Neuronal stem cell (in vitro differentiated cells): ENCODE measurements around the gene KIAA0825.

Experiments used
- DNase-seq: peaks from one replicate; pipeline ENCODE4 v3.0.0-alpha.2; 2013; ENCODE audit warnings: low spot score
- H2AFZ ChIP-seq: one replicate; pipeline ENCODE4 v1.6.1; 2013; ENCODE audit warnings: mild to moderate bottlenecking, low read length, inconsistent platforms
- H2AK5ac ChIP-seq: 2 replicates; pipeline ENCODE4 v1.6.1; 2013; ENCODE audit warnings: low read depth, mild to moderate bottlenecking, inconsistent platforms, low read length, moderate library complexity, mixed read lengths
- H2BK120ac ChIP-seq: 2 replicates; pipeline ENCODE4 v1.6.1; 2013; ENCODE audit warnings: low read depth, mild to moderate bottlenecking, inconsistent platforms, low read length, moderate library complexity, mixed read lengths
- H2BK12ac ChIP-seq: one replicate; pipeline ENCODE4 v1.6.1; 2013; ENCODE audit warnings: low read length, inconsistent platforms
- H2BK15ac ChIP-seq: 2 replicates; pipeline ENCODE4 v1.6.1; 2013; ENCODE audit warnings: mild to moderate bottlenecking, low read length, inconsistent platforms, mixed read lengths
- H2BK5ac ChIP-seq: one replicate; pipeline ENCODE4 v1.6.1; 2013; ENCODE audit warnings: inconsistent platforms, mild to moderate bottlenecking, low read length, moderate library complexity
- H3K14ac ChIP-seq: one replicate; pipeline ENCODE4 v1.6.1; 2013; ENCODE audit warnings: low read length, inconsistent platforms
- H3K18ac ChIP-seq: 2 replicates; pipeline ENCODE4 v1.6.1; 2013; ENCODE audit warnings: low read length, inconsistent platforms
- H3K23ac ChIP-seq: 2 replicates; pipeline ENCODE4 v1.6.1; 2013; ENCODE audit warnings: low read depth, mild to moderate bottlenecking, mixed read lengths, low read length, inconsistent platforms; ENCODE audit not compliant: poor library complexity
- H3K27ac ChIP-seq: replicated peaks from 3 replicates; pipeline ENCODE4 v1.5.1; 2013; ENCODE audit warnings: low read length, inconsistent platforms
- H3K27me3 ChIP-seq, 3 experiments: 2 replicates each; pipeline ENCODE4 v1.6.1; 2013; ENCODE audit warnings: low read length in 3 of 3, mild to moderate bottlenecking in 2 of 3, inconsistent platforms in 1 of 3, low read depth in 1 of 3, mixed read lengths in 1 of 3, moderate library complexity in 1 of 3; ENCODE audit not compliant: control insufficient read depth in 3 of 3, insufficient read depth in 3 of 3
- H3K36me3 ChIP-seq, 2 donors: replicated peaks in 1 of 2; 2 replicates each; pipeline ENCODE4 v1.6.1; 2013; ENCODE audit warnings: low read length in 2 of 2; ENCODE audit not compliant: control insufficient read depth in 2 of 2, insufficient read depth in 2 of 2
- H3K4ac ChIP-seq: 2 replicates; pipeline ENCODE4 v1.6.1; 2013; ENCODE audit warnings: inconsistent platforms, mild to moderate bottlenecking, low read length, moderate library complexity
- H3K4me1 ChIP-seq, 2 donors: 1 replicate in 1 of 2; 2 replicates in 1 of 2; pipeline ENCODE4 v1.6.1; 2013; ENCODE audit warnings: low read length in 2 of 2, low read depth in 1 of 2; ENCODE audit not compliant: control insufficient read depth in 2 of 2, insufficient read depth in 1 of 2
- H3K4me2 ChIP-seq: one replicate; pipeline ENCODE4 v1.6.1; 2013; ENCODE audit warnings: mild to moderate bottlenecking, low read length, inconsistent platforms; ENCODE audit not compliant: insufficient read depth, poor library complexity, severe bottlenecking
- H3K4me3 ChIP-seq, 2 donors: 2 replicates each; pipeline ENCODE4 v1.5.1; 2013; ENCODE audit warnings: low read length in 2 of 2, mild to moderate bottlenecking in 2 of 2, inconsistent platforms in 1 of 2, moderate library complexity in 1 of 2
- H3K79me1 ChIP-seq: one replicate; pipeline ENCODE4 v1.6.1; 2013; ENCODE audit warnings: low read depth, mild to moderate bottlenecking, inconsistent platforms, low read length, moderate library complexity
- H3K9ac ChIP-seq: one replicate; pipeline ENCODE4 v1.6.1; 2013; ENCODE audit warnings: mild to moderate bottlenecking, low read depth, low read length, inconsistent platforms; ENCODE audit not compliant: poor library complexity
- H3K9me3 ChIP-seq, 2 donors: replicated peaks in 1 of 2; 2 replicates each; pipeline versions ENCODE3 to v1.6.1; 2013; ENCODE audit warnings: low read length in 2 of 2, mild to moderate bottlenecking in 2 of 2, inconsistent platforms in 1 of 2, low read depth in 1 of 2, mixed read lengths in 1 of 2, moderate library complexity in 1 of 2; ENCODE audit not compliant: control insufficient read depth in 2 of 2, insufficient read depth in 1 of 2
- H4K8ac ChIP-seq: one replicate; pipeline ENCODE4 v1.6.1; 2013; ENCODE audit warnings: low read depth, mild to moderate bottlenecking, inconsistent platforms, low read length, moderate library complexity
- H4K91ac ChIP-seq: one replicate; pipeline ENCODE4 v1.6.1; 2013; ENCODE audit warnings: low read length, low read depth, mild to moderate bottlenecking, inconsistent platforms; ENCODE audit not compliant: poor library complexity
- WGBS, 2 donors: extraction: QIAGEN DNeasy Blood & Tissue Kit; methylation state at CpG; one replicate each; pipeline ENCODE4 v1.1.7; 2013; ENCODE audit warnings: missing lambda C conversion rate in 2 of 2, mixed read lengths in 1 of 2; ENCODE audit not compliant: insufficient read length in 2 of 2, insufficient replicate concordance in 1 of 2; ENCODE audit errors: extremely low coverage in 2 of 2; 5-methylcytosine and 5-hydroxymethylcytosine counted together

Gene KIAA0825

GRCh38 chr5:94467954-94468930, 150.2 kb downstream of the KIAA0825 start:
- H3K36me3 ChIP-seq: no peaks in the 10 kb centered on the region
- no peaks in the 10 kb centered on the region for H3K9me3 ChIP-seq
- no peak overlapping the region for H2BK5ac ChIP-seq
- H3K79me1 ChIP-seq: no peaks in the 10 kb centered on the region
- H3K9ac ChIP-seq: no peak overlapping the region
- H4K8ac ChIP-seq: no peak overlapping the region
- H3K27me3 ChIP-seq: no peaks in the 10 kb centered on the region
- no peak overlapping the region for H2AFZ ChIP-seq
- no peak overlapping the region for H3K4me2 ChIP-seq
- H3K27ac ChIP-seq: no peak overlapping the region
- no peak overlapping the region for H2BK12ac ChIP-seq
- no peak for DNase-seq
- H3K18ac ChIP-seq: no peak overlapping the region
- no peak overlapping the region for H4K91ac ChIP-seq
- no peak overlapping the region for H2BK120ac ChIP-seq
- H3K4ac ChIP-seq: no peak overlapping the region
- H2BK15ac ChIP-seq: no peak overlapping the region
- peaks cover 0 to 3% of the 10 kb centered on the region in 2 donors for H3K4me1 ChIP-seq
- no CpG with 5 or more reads among the region's 5 CpGs for WGBS, 2 donors
- no peak overlapping the region for H3K14ac ChIP-seq
- H3K23ac ChIP-seq: no peak overlapping the region
- no peak overlapping the region for H3K4me3 ChIP-seq
- H2AK5ac ChIP-seq: no peak overlapping the region

- Histone ChIP-seq H3K18ac (no peak overlapping the region), H2BK15ac (no peak overlapping the region), H3K23ac (no peak overlapping the region), H3K9me3 (no peaks in the 10 kb centered on the region), H3K27ac (no peak overlapping the region), H3K14ac (no peak overlapping the region), H2BK120ac (no peak overlapping the region), H2BK5ac (no peak overlapping the region), H4K91ac (no peak overlapping the region), H3K4ac (no peak overlapping the region), H4K8ac (no peak overlapping the region), H3K27me3 (no peaks in the 10 kb centered on the region), H3K79me1 (no peaks in the 10 kb centered on the region), H2AFZ (no peak overlapping the region), H2BK12ac (no peak overlapping the region), H3K9ac (no peak overlapping the region), H3K4me2 (no peak overlapping the region), H3K36me3 (no peaks in the 10 kb centered on the region), H2AK5ac (no peak overlapping the region), H3K4me1 (peaks cover 0 to 3% of the 10 kb centered on the region in 2 donors), H3K4me3 (no peak overlapping the region)
- DNase-seq: no peak
- no CpG with 5 or more reads among the region's 3 CpGs for WGBS, 2 donors
These were observed 151.0 kb downstream of the KIAA0825 start for GRCh38 chr5:94467346-94467953.

- Histone ChIP-seq H3K18ac (no peak overlapping the region), H2AFZ (no peak overlapping the region), H2BK15ac (no peak overlapping the region), H3K4me3 (no peak overlapping the region), H3K9me3 (no peaks in the 10 kb centered on the region), H4K8ac (no peak overlapping the region), H2AK5ac (no peak overlapping the region), H3K79me1 (no peaks in the 10 kb centered on the region), H3K4ac (no peak overlapping the region), H4K91ac (no peak overlapping the region), H3K23ac (no peak overlapping the region), H3K9ac (no peak overlapping the region), H3K27ac (no peak overlapping the region), H3K14ac (no peak overlapping the region), H2BK12ac (no peak overlapping the region), H3K4me2 (no peak overlapping the region), H2BK120ac (no peak overlapping the region), H3K4me1 (no peaks in the 10 kb centered on the region), H3K27me3 (no peaks in the 10 kb centered on the region), H3K36me3 (no peaks in the 10 kb centered on the region), H2BK5ac (no peak overlapping the region)
- DNase-seq: no peak
- no CpG with 5 or more reads among the region's 2 CpGs for WGBS, 2 donors
These were observed 154.7 kb downstream of the KIAA0825 start for GRCh38 chr5:94463739-94464138.

- Histone ChIP-seq H3K27me3 (no peaks in the 10 kb centered on the region), H3K4ac (no peak overlapping the region), H2BK120ac (no peak overlapping the region), H3K9me3 (no peaks in the 10 kb centered on the region), H3K9ac (no peak overlapping the region), H2AFZ (no peak overlapping the region), H4K91ac (no peak overlapping the region), H2BK5ac (no peak overlapping the region), H2BK12ac (no peak overlapping the region), H2AK5ac (no peak overlapping the region), H3K18ac (no peak overlapping the region), H4K8ac (no peak overlapping the region), H3K36me3 (no peaks in the 10 kb centered on the region), H3K4me2 (no peak overlapping the region), H2BK15ac (no peak overlapping the region), H3K4me1 (no peaks in the 10 kb centered on the region), H3K23ac (no peak overlapping the region), H3K27ac (no peak overlapping the region), H3K4me3 (no peak overlapping the region), H3K14ac (no peak overlapping the region), H3K79me1 (no peaks in the 10 kb centered on the region)
- no peak for DNase-seq
- no CpG with 5 or more reads among the region's 4 CpGs for WGBS, 2 donors
These were observed 157.3 kb downstream of the KIAA0825 start for GRCh38 chr5:94461131-94461530.
